NCI-H345 (cell line): Measurements from ENCODE around the gene FNDC10.
A peak's percentile ranks its signal among the peaks of the same experiment; 100 is the strongest.
"Not testable (repeated sequence)": the region's sequence is repeated elsewhere in the genome, so short reads cannot be mapped to it uniquely, and the experiment has no call there.

Experiments
- DNase-seq: peaks from one replicate; lab custom pipeline; 2025; lab: John Stamatoyannopoulos, UW

Gene FNDC10

GRCh38 chr1:1599935-1600860 lies at the start of gene FNDC10:
Gene FNDC10 (minus strand): TSS chr1:1600135. CDS start chr1:1600015, 120 bp downstream.
- peak; percentile 31 for DNase-seq

GRCh38 chr1:1648265-1648664 lies 48.3 kb upstream of the FNDC10 start:
- not testable (repeated sequence) for DNase-seq

GRCh38 chr1:1647567-1648241 lies 47.8 kb upstream of the FNDC10 start:
- not testable (repeated sequence) for DNase-seq

GRCh38 chr1:1646326-1646725 lies 46.4 kb upstream of the FNDC10 start:
- DNase-seq = not testable (repeated sequence)

- not testable (repeated sequence) for DNase-seq
These were observed 41.0 kb upstream of the FNDC10 start for GRCh38 chr1:1640711-1641461.

GRCh38 chr1:1640081-1640480 lies 40.1 kb upstream of the FNDC10 start:
- DNase-seq = not testable (repeated sequence)

GRCh38 chr1:1639368-1639767 lies 39.4 kb upstream of the FNDC10 start:
- not testable (repeated sequence) for DNase-seq

- not testable (repeated sequence) for DNase-seq
These were observed 38.6 kb upstream of the FNDC10 start for GRCh38 chr1:1638528-1638927.

GRCh38 chr1:1637479-1637875 lies 37.5 kb upstream of the FNDC10 start:
- not testable (repeated sequence) for DNase-seq

- not testable (repeated sequence) for DNase-seq
These were observed 36.9 kb upstream of the FNDC10 start for GRCh38 chr1:1636621-1637478.

GRCh38 chr1:1634613-1635012 lies 34.7 kb upstream of the FNDC10 start:
- not testable (repeated sequence) for DNase-seq

- DNase-seq = not testable (repeated sequence)
These were observed 33.5 kb upstream of the FNDC10 start for GRCh38 chr1:1633409-1633808.

- DNase-seq = peak; percentile 7
These were observed 32.0 kb upstream of the FNDC10 start, which contains the start of gene MMP23B for GRCh38 chr1:1631782-1632420. Gene MMP23B (plus strand): TSS chr1:1632173. CDS start chr1:1632219, 46 bp downstream.

GRCh38 chr1:1630965-1631781 lies 31.2 kb upstream of the FNDC10 start:
- no peak for DNase-seq

- peak; percentile 15 for DNase-seq
These were observed 30.4 kb upstream of the FNDC10 start for GRCh38 chr1:1630191-1630964.

GRCh38 chr1:1629430-1630190 lies 29.7 kb upstream of the FNDC10 start:
- DNase-seq = no peak

GRCh38 chr1:1628754-1629429 lies 29.0 kb upstream of the FNDC10 start:
- DNase-seq = no peak
